ENCODE measurements around the gene KIF16B. TPM values are rescaled to one million over a fixed set of nuclear protein-coding genes. Genes with fewer than 3 reads are reported as not detected.
"Not testable (repeated sequence)": the region's sequence is repeated elsewhere in the genome, so short reads cannot be mapped to it uniquely, and the experiment has no call there.

KIF16B gene
- total and polyA plus RNA-seq, 2 experiments from 2014 or later, result 6.5 to 11.1 TPM

GRCh38 chr20:16522651-16523050 lies 50.6 kb downstream of the KIF16B start:
- H3K27ac ChIP-seq (ENCODE audit: low read depth), result not testable (repeated sequence)

GRCh38 chr20:16520154-16520553 lies 53.1 kb downstream of the KIF16B start:
- H3K9me3 Mint-ChIP-seq, result peaks cover 15% of the 10 kb centered on the region; the same call in 2 of the 3 replicates
- peaks cover 36% of the 10 kb centered on the region for H3K36me3 Mint-ChIP-seq (ENCODE audit: low read depth)
- Histone ChIP-seq H3K36me3 (ENCODE audit: insufficient read depth) (no peaks in the 10 kb centered on the region), H3K4me1 (ENCODE audit: insufficient read depth) (peaks cover 14% of the 10 kb centered on the region; the same call in 1 of the 2 replicates), H3F3A (replicated peaks; ENCODE audit: low read depth) (no peaks in the 10 kb centered on the region), H2AFZ (no peak overlapping the region), H3K79me2 (replicated peaks; ENCODE audit: insufficient read depth) (no peaks in the 10 kb centered on the region), H4K20me1 (replicated peaks; ENCODE audit: insufficient read depth) (no peaks in the 10 kb centered on the region), H3K27me3 (ENCODE audit: insufficient read depth) (no peaks in the 10 kb centered on the region), H3K4me3 (no peak overlapping the region), H3K9me2 (ENCODE audit: insufficient read depth) (no peaks in the 10 kb centered on the region), H3K27ac (ENCODE audit: low read depth) (no peak overlapping the region), H3K4me2 (no peak overlapping the region)
- peaks cover 33% of the 10 kb centered on the region for H3K4me1 Mint-ChIP-seq
- H3K27ac Mint-ChIP-seq, result no peak overlapping the region; the same call in 1 of the 2 replicates
- H3K4me3 Mint-ChIP-seq, result no peak overlapping the region
- no peak for DNase-seq (ENCODE audit: low spot score)
- peaks cover 1% of the 10 kb centered on the region for H3K27me3 Mint-ChIP-seq (ENCODE audit: insufficient read depth, low read depth, poor library complexity)
- ATAC-seq, result no peak
- no peak for TF ChIP-seq POLR2AphosphoS5 (IDR thresholded peaks at IDR 0.05; ENCODE audit: low read depth)
- no peak for TF ChIP-seq EZH2phosphoT487 (IDR thresholded peaks at IDR 0.05; ENCODE audit: unreplicated experiment)
- no peak for TF ChIP-seq STAT1 (IDR thresholded peaks at IDR 0.05; ENCODE audit: unreplicated experiment)
- no peak for TF ChIP-seq NANOG (IDR thresholded peaks at IDR 0.05; ENCODE audit: borderline replicate concordance)
- no peak for TF ChIP-seq EZH2 (IDR thresholded peaks at IDR 0.05; ENCODE audit: low read depth, unreplicated experiment)
- TF ChIP-seq CTCF (conservative IDR thresholded peaks at IDR 0.05; ENCODE audit: low read depth in 2 of 2), result no peak
- no peak for TF ChIP-seq ETS1 (IDR thresholded peaks at IDR 0.05)
- no peak for TF ChIP-seq JUNB (IDR thresholded peaks at IDR 0.05; ENCODE audit: unreplicated experiment)
- TF ChIP-seq ZNF331 (CRISPR knock-in tag; IDR thresholded peaks at IDR 0.05; ENCODE audit: low read depth), result no peak
- no peak for TF ChIP-seq CREB1 (CRISPR knock-in tag; IDR thresholded peaks at IDR 0.05; ENCODE audit: low read depth)
- TF ChIP-seq ZNF462 (CRISPR knock-in tag; IDR thresholded peaks at IDR 0.05), result no peak

More at GRCh38 chr20:16522651-16523050, 50.6 kb downstream of the KIF16B start:
- H3K4me1 Mint-ChIP-seq, result peaks cover 52% of the 10 kb centered on the region
- H3K27me3 Mint-ChIP-seq (ENCODE audit: insufficient read depth, low read depth, poor library complexity); H3K4me3 ChIP-seq; DNase-seq (ENCODE audit: low spot score); H3K27ac Mint-ChIP-seq; ATAC-seq; H4K20me1 ChIP-seq (replicated peaks; ENCODE audit: insufficient read depth); H3K79me2 ChIP-seq (replicated peaks; ENCODE audit: insufficient read depth); H3K4me2 ChIP-seq; H2AFZ ChIP-seq; H3K27me3 ChIP-seq (ENCODE audit: insufficient read depth); H3K9me2 ChIP-seq (ENCODE audit: insufficient read depth); H3K4me3 Mint-ChIP-seq; H3K36me3 ChIP-seq (ENCODE audit: insufficient read depth); H3F3A ChIP-seq (replicated peaks; ENCODE audit: low read depth): not testable (repeated sequence)
- H3K4me1 ChIP-seq (ENCODE audit: insufficient read depth), result peaks cover 33% of the 10 kb centered on the region
- peaks cover 15% of the 10 kb centered on the region; the same call in 2 of the 3 replicates for H3K9me3 Mint-ChIP-seq
- peaks cover 44% of the 10 kb centered on the region for H3K36me3 Mint-ChIP-seq (ENCODE audit: low read depth)

Data from GM23338 (cell line).